B cell (primary cell): Measurements from ENCODE around the gene CENPB. TPM values are rescaled to one million over a fixed set of nuclear protein-coding genes. Genes with fewer than 3 reads are reported as not detected.

Experiments
- ATAC-seq: fragments of 200-7000 bp; cut with Tn5 transposase; one replicate; pipeline ENCODE4 v1.10.0; 2021; ENCODE audit warnings: low read depth, mild to moderate bottlenecking, moderate number of reproducible peaks, moderate library complexity
- CTCF ChIA-PET: fragments of 350-600 bp; sonication (Branson Sonifier 250); formaldehyde crosslinking; loops from one replicate; lab custom pipeline; 2021; ENCODE audit warnings: antibody characterized with exemption, inconsistent platforms; lab: Charles Lee
- POLR2A ChIA-PET: fragments of 350-600 bp; sonication (Branson Sonifier 250); formaldehyde crosslinking; loops from one replicate; lab custom pipeline; 2021; ENCODE audit warnings: antibody characterized with exemption; lab: Charles Lee
- DNase-seq: peaks from one replicate; pipeline ENCODE4 v3.0.0; 2013
- H2AFZ ChIP-seq: 2 replicates; pipeline ENCODE4 v1.6.1; 2012; ENCODE audit warnings: mild to moderate bottlenecking, low read depth, low read length; ENCODE audit not compliant: insufficient read depth, poor library complexity, severe bottlenecking
- H3K27ac ChIP-seq, 2 donors: 1 replicate in 1 of 2; 2 replicates in 1 of 2; pipeline ENCODE4 v1.5.1; 2012 to 2013; ENCODE audit warnings: low read length in 2 of 2, mild to moderate bottlenecking in 2 of 2, moderate library complexity in 1 of 2
- H3K27me3 ChIP-seq, 4 experiments: fragments of 200-600 bp in 1 of 4; sonication (generic) in 1 of 4; replicated peaks in 1 of 4; 1 replicate in 2 of 4; 2 replicates in 2 of 4; pipeline versions ENCODE4 v1.6.1 to v1.7.0; 2013 to 2016; ENCODE audit warnings: low read length in 3 of 4, mild to moderate bottlenecking in 2 of 4, mixed read lengths in 1 of 4, moderate library complexity in 1 of 4; ENCODE audit not compliant: insufficient read depth in 4 of 4, control insufficient read depth in 3 of 4; ENCODE audit errors: control extremely low read depth in 1 of 4
- H3K36me3 ChIP-seq, 2 experiments: replicated peaks in 1 of 2; 1 replicate in 1 of 2; 2 replicates in 1 of 2; pipeline versions ENCODE4 v1.6.1 to v1.7.1; 2013; ENCODE audit warnings: low read length in 1 of 2; ENCODE audit not compliant: insufficient read depth in 2 of 2, control insufficient read depth in 1 of 2; ENCODE audit errors: control extremely low read depth in 1 of 2, extremely low read depth in 1 of 2
- H3K4me1 ChIP-seq, 2 donors: fragments of 200-600 bp in 1 of 2; sonication (generic) in 1 of 2; 1 replicate in 1 of 2; 2 replicates in 1 of 2; pipeline versions ENCODE4 v1.5.1 to v1.6.1; 2013 to 2017; ENCODE audit warnings: low read length in 2 of 2; ENCODE audit not compliant: control insufficient read depth in 2 of 2, insufficient read depth in 2 of 2
- H3K4me2 ChIP-seq: replicated peaks from 2 replicates; pipeline ENCODE3; 2012; ENCODE audit warnings: mild to moderate bottlenecking, low read depth, low read length; ENCODE audit not compliant: poor library complexity, severe bottlenecking
- H3K4me3 ChIP-seq, 5 experiments: fragments of 200-600 bp in 1 of 5; sonication (generic) in 1 of 5; 1 replicate in 3 of 5; 2 replicates in 2 of 5; pipeline versions ENCODE4 v1.5.1 to v1.7.0; 2011 to 2016; ENCODE audit warnings: low read length in 4 of 5, mild to moderate bottlenecking in 4 of 5, low read depth in 2 of 5, control low read depth in 1 of 5, moderate library complexity in 1 of 5; ENCODE audit not compliant: insufficient read depth in 1 of 5; ENCODE audit errors: control extremely low read depth in 1 of 5, extremely low read depth in 1 of 5
- H3K79me2 ChIP-seq: fragments of 200-600 bp; sonication (generic); one replicate; pipeline ENCODE4 v1.6.0; 2016; ENCODE audit warnings: low read length; ENCODE audit not compliant: control insufficient read depth, insufficient read depth
- H3K9ac ChIP-seq: fragments of 200-600 bp; sonication (generic); 2 replicates; pipeline ENCODE4 v1.6.1; 2017; ENCODE audit warnings: mild to moderate bottlenecking, low read length, moderate library complexity
- H3K9me3 ChIP-seq, 3 donors: one replicate each; pipeline versions ENCODE4 v1.6.1 to v1.7.1; 2013; ENCODE audit warnings: low read length in 2 of 3; ENCODE audit not compliant: control insufficient read depth in 2 of 3, insufficient read depth in 1 of 3; ENCODE audit errors: control extremely low read depth in 1 of 3
- H4K20me1 ChIP-seq: 2 replicates; pipeline ENCODE4 v1.6.0; 2012; ENCODE audit warnings: mild to moderate bottlenecking, low read length; ENCODE audit not compliant: insufficient read depth, control insufficient read depth, poor library complexity, severe bottlenecking
- H3K27ac Mint-ChIP-seq: one replicate; pipeline ENCODE4 v1.8.0; 2021; ENCODE audit warnings: mixed read lengths
- H3K27me3 Mint-ChIP-seq: one replicate; pipeline ENCODE4 v1.8.0; 2021; ENCODE audit warnings: mixed read lengths
- H3K4me1 Mint-ChIP-seq: one replicate; pipeline ENCODE4 v1.8.0; 2021; ENCODE audit warnings: mixed read lengths
- H3K4me3 Mint-ChIP-seq: one replicate; pipeline ENCODE4 v1.8.0; 2021; ENCODE audit warnings: mixed read lengths
- H3K9me3 Mint-ChIP-seq: one replicate; pipeline ENCODE4 v1.8.0; 2022; ENCODE audit warnings: mixed read lengths; ENCODE audit not compliant: insufficient read depth
- CTCF ChIP-seq: fragments of 200-600 bp; IDR thresholded peaks from one replicate; pipeline ENCODE4 v1.8.0; 2022; ENCODE audit warnings: antibody characterized with exemption, mild to moderate bottlenecking
- EZH2 ChIP-seq: IDR thresholded peaks from 2 replicates; pipeline ENCODE4 v1.6.1; 2012; ENCODE audit warnings: borderline replicate concordance, low read depth, mild to moderate bottlenecking, moderate library complexity, low read length; ENCODE audit not compliant: insufficient read depth, poor library complexity, severe bottlenecking
- whole genome bisulfite sequencing: methylation state at CpG from one replicate; pipeline ENCODE4 v1.1.5; 2013; ENCODE audit warnings: missing lambda C conversion rate; ENCODE audit not compliant: insufficient coverage; 5-methylcytosine and 5-hydroxymethylcytosine counted together
- intact Hi-C: fragments of 100-400 bp; cut with micrococcal nuclease; formaldehyde crosslinking; loops from one replicate; pipeline ENCODE4 v1.10.0; 2022
- polyA plus RNA-seq: library from polyadenylated mRNA; depleted of rRNA; stranded (reverse); fragments of >200 nt; gene quantifications from 2 replicates; pipeline ENCODE4 v1.2.3, GENCODE V29; 2012
- total RNA-seq, 2 donors: library from RNA; stranded (reverse); fragments of 120-200 nt in 1 of 2; gene quantifications; 1 replicate in 1 of 2; 2 replicates in 1 of 2; pipeline versions ENCODE4 v1.2.3 to v1.2.4, GENCODE V29; 2013 to 2022

CENPB gene
- total and polyA plus RNA-seq, 2 donors (not counting 1 experiment from before 2014, with no cell fraction given), result 13.3 to 46.4 TPM

GRCh38 chr20:3734111-3734843 is 52.3 kb downstream of the CENPB start:
- Histone ChIP-seq H4K20me1 (no peaks in the 10 kb centered on the region), H3K4me1 (no peaks in the 10 kb centered on the region), H3K27me3 (peaks cover 0 to 24% (median 8%) of the 10 kb centered on the region in 4 experiments), H2AFZ (no peak overlapping the region), H3K9ac (no peak overlapping the region), H3K4me3 (no peak overlapping the region), H3K36me3 (no peaks in the 10 kb centered on the region), H3K79me2 (no peaks in the 10 kb centered on the region), H3K4me2 (no peak overlapping the region), H3K27ac (no peak overlapping the region), H3K9me3 (no peaks in the 10 kb centered on the region)
- TF ChIP-seq EZH2 (no peak), CTCF (no peak)
- Mint-ChIP-seq H3K27ac (no peak overlapping the region), H3K4me1 (peaks cover 5% of the 10 kb centered on the region), H3K9me3 (no peaks in the 10 kb centered on the region), H3K27me3 (peaks cover 48% of the 10 kb centered on the region), H3K4me3 (no peak overlapping the region)
- ChIA-PET POLR2A (no interaction called here), CTCF (no interaction called here)
- 88% methylated on average over 9 of the region's 12 CpGs for WGBS
- intact Hi-C loops, result no loop called here
- DNase-seq (no peak), ATAC-seq (no peak)

Other genes starting within 250 kb of the CENPB start
- gene GFRA4, start 123.3 kb downstream of the CENPB start, total RNA-seq, result not detected in 2 replicates
- not detected in 2 replicates for gene GFRA4, start 123.3 kb downstream of the CENPB start, polyA plus RNA-seq
- gene ADAM33, start 104.7 kb downstream of the CENPB start, total RNA-seq, result not detected in 2 replicates
- not detected in 2 replicates for gene ADAM33, start 104.7 kb downstream of the CENPB start, polyA plus RNA-seq
- gene SIGLEC1, start 74.1 kb downstream of the CENPB start, total RNA-seq, result 0.15 TPM in 2 replicates
- 0.06 and 0.13 TPM in 2 replicates for gene SIGLEC1, start 74.1 kb downstream of the CENPB start, polyA plus RNA-seq
- not detected in 2 replicates for gene HSPA12B, start 54.1 kb downstream of the CENPB start, total RNA-seq
- gene HSPA12B, start 54.1 kb downstream of the CENPB start, polyA plus RNA-seq, result not detected in 2 replicates
- gene ADISSP, start 19.0 kb downstream of the CENPB start, total RNA-seq, result 18.4 and 19.1 TPM in 2 replicates
- gene ADISSP, start 19.0 kb downstream of the CENPB start, polyA plus RNA-seq, result 20.0 and 28.8 TPM in 2 replicates
- gene SPEF1, start 5.3 kb downstream of the CENPB start, total RNA-seq, result not detected in 2 replicates
- gene SPEF1, start 5.3 kb downstream of the CENPB start, polyA plus RNA-seq, result not detected in 2 replicates
- 72.3 and 77.3 TPM in 2 replicates for gene CDC25B, start 9.6 kb upstream of the CENPB start, total RNA-seq
- 114 and 196 TPM in 2 replicates for gene CDC25B, start 9.6 kb upstream of the CENPB start, polyA plus RNA-seq
- 12.6 and 12.8 TPM in 2 replicates for gene AP5S1, start 33.8 kb upstream of the CENPB start, total RNA-seq
- 7.5 and 9.2 TPM in 2 replicates for gene AP5S1, start 33.8 kb upstream of the CENPB start, polyA plus RNA-seq
- gene MAVS, start 60.1 kb upstream of the CENPB start, total RNA-seq, result 52.2 and 53.3 TPM in 2 replicates
- 14.7 and 17.2 TPM in 2 replicates for gene MAVS, start 60.1 kb upstream of the CENPB start, polyA plus RNA-seq
- gene PANK2, start 102.6 kb upstream of the CENPB start, total RNA-seq, result 63.3 and 70.6 TPM in 2 replicates
- 17.9 and 20.5 TPM in 2 replicates for gene PANK2, start 102.6 kb upstream of the CENPB start, polyA plus RNA-seq
- gene RNF24, start 228.8 kb upstream of the CENPB start, total RNA-seq, result 9.9 and 10.3 TPM in 2 replicates
- gene RNF24, start 228.8 kb upstream of the CENPB start, polyA plus RNA-seq, result 1.3 and 1.4 TPM in 2 replicates